ENCODE results near the gene DYNC2H1. TPM values are rescaled to one million over a fixed set of nuclear protein-coding genes. Genes with fewer than 3 reads are reported as not detected.

The DYNC2H1 gene
- polyA plus RNA-seq, 1 donor (not counting 4 experiments of a cell fraction or from before 2014, with no cell fraction given): 18.5 TPM

DNA sequence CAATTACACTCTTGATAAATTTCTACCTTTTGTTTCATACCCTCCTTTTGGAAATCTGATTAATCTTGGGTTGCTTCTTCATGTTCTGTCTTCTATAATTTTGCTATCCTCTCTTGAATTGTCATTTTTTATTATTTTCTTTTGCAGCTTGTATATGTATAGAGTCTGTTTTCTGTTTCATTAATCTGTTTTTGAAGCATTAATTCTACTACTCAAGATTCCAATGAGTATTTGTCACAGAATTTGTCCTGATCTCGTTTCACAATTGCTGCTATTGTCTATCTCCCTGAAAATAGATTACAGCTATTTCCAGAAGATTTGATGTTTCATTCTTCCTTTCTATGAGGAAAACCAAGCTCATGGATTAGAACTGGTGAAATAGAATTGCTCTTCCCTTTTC lies 406.1 kb downstream of the DYNC2H1 start:
- H3K9ac ChIP-seq (ENCODE audit: control insufficient read depth, extremely low read depth, insufficient read depth, low read length): no peak overlapping the region
- DNase-seq (ENCODE audit: low read depth, low spot score): no peak
- no peaks in the 10 kb centered on the region for H4K20me1 ChIP-seq (ENCODE audit: control insufficient read depth, extremely low read depth, insufficient read depth, low read length)
- H3K27ac ChIP-seq (ENCODE audit: control insufficient read depth, insufficient read depth, low read length): no peak overlapping the region
- no peaks in the 10 kb centered on the region for H3K9me3 ChIP-seq (ENCODE audit: control insufficient read depth, low read depth, low read length)
- H3K4me2 ChIP-seq (ENCODE audit: control insufficient read depth, extremely low read depth, insufficient read depth, low read depth, low read length): no peak overlapping the region
- peak; percentile 23 for FAIRE-seq
- no peaks in the 10 kb centered on the region for H3K4me1 ChIP-seq (ENCODE audit: control insufficient read depth, extremely low read depth, insufficient read depth, low read length)
- TF ChIP-seq EZH2 (IDR thresholded peaks at IDR 0.05; ENCODE audit: low read length): no peak
- TF ChIP-seq, protein P1, sequence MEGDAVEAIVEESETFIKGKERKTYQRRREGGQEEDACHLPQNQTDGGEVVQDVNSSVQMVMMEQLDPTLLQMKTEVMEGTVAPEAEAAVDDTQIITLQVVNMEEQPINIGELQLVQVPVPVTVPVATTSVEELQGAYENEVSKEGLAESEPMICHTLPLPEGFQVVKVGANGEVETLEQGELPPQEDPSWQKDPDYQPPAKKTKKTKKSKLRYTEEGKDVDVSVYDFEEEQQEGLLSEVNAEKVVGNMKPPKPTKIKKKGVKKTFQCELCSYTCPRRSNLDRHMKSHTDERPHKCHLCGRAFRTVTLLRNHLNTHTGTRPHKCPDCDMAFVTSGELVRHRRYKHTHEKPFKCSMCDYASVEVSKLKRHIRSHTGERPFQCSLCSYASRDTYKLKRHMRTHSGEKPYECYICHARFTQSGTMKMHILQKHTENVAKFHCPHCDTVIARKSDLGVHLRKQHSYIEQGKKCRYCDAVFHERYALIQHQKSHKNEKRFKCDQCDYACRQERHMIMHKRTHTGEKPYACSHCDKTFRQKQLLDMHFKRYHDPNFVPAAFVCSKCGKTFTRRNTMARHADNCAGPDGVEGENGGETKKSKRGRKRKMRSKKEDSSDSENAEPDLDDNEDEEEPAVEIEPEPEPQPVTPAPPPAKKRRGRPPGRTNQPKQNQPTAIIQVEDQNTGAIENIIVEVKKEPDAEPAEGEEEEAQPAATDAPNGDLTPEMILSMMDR (optimal IDR thresholded peaks at IDR 0.05 in 1 of 3, IDR thresholded peaks at IDR 0.05 in 1 of 3, conservative IDR thresholded peaks at IDR 0.05 in 1 of 3; ENCODE audit: extremely low read depth in 1 of 3, insufficient read depth in 2 of 3, low read length in 3 of 3): no peak
- H2AFZ ChIP-seq (ENCODE audit: control insufficient read depth, low read length): no peak overlapping the region
- no peaks in the 10 kb centered on the region for H3K9me1 ChIP-seq (ENCODE audit: control insufficient read depth, extremely low read depth, insufficient read depth, low read length)
- no peaks in the 10 kb centered on the region for H3K36me3 ChIP-seq (ENCODE audit: control insufficient read depth in 2 of 2, extremely low read depth in 1 of 2, insufficient read depth in 2 of 2, low read length in 2 of 2)
- no peaks in the 10 kb centered on the region for H3K79me2 ChIP-seq (ENCODE audit: control insufficient read depth, insufficient read depth, low read length)
- no peaks in the 10 kb centered on the region for H3K27me3 ChIP-seq (ENCODE audit: control insufficient read depth, extremely low read depth, insufficient read depth, low read length)
- no peak overlapping the region for H3K4me3 ChIP-seq (ENCODE audit: control insufficient read depth in 2 of 3, extremely low read depth in 1 of 3, insufficient read depth in 2 of 3, low read depth in 1 of 3, low read length in 3 of 3)
- dilution Hi-C loops (cut with MboI; ENCODE audit: extremely low pct_ligation_motif_present, low sequenced_read_pairs): no loop called here

- DNase-seq (ENCODE audit: low read depth, low spot score) (no peak), FAIRE-seq (no peak)
- H3K9ac ChIP-seq (ENCODE audit: control insufficient read depth, extremely low read depth, insufficient read depth, low read length): no peak overlapping the region
- no peak overlapping the region for H3K27ac ChIP-seq (ENCODE audit: control insufficient read depth, insufficient read depth, low read length)
- dilution Hi-C loops (cut with MboI; ENCODE audit: extremely low pct_ligation_motif_present, low sequenced_read_pairs): no loop called here
- no peak for TF ChIP-seq EZH2 (IDR thresholded peaks at IDR 0.05; ENCODE audit: low read length)
- TF ChIP-seq, protein P1 (optimal IDR thresholded peaks at IDR 0.05 in 1 of 3, IDR thresholded peaks at IDR 0.05 in 1 of 3, conservative IDR thresholded peaks at IDR 0.05 in 1 of 3; ENCODE audit: extremely low read depth in 1 of 3, insufficient read depth in 2 of 3, low read length in 3 of 3): no peak
- H3K9me3 ChIP-seq (ENCODE audit: control insufficient read depth, low read depth, low read length): no peaks in the 10 kb centered on the region
- no peak overlapping the region for H2AFZ ChIP-seq (ENCODE audit: control insufficient read depth, low read length)
- H3K4me2 ChIP-seq (ENCODE audit: control insufficient read depth, extremely low read depth, insufficient read depth, low read depth, low read length): no peak overlapping the region
- H3K9me1 ChIP-seq (ENCODE audit: control insufficient read depth, extremely low read depth, insufficient read depth, low read length): no peaks in the 10 kb centered on the region
- H3K79me2 ChIP-seq (ENCODE audit: control insufficient read depth, insufficient read depth, low read length): no peaks in the 10 kb centered on the region
- no peaks in the 10 kb centered on the region for H3K27me3 ChIP-seq (ENCODE audit: control insufficient read depth, extremely low read depth, insufficient read depth, low read length)
- H3K4me1 ChIP-seq (ENCODE audit: control insufficient read depth, extremely low read depth, insufficient read depth, low read length): peaks cover 28% of the 10 kb centered on the region
- H4K20me1 ChIP-seq (ENCODE audit: control insufficient read depth, extremely low read depth, insufficient read depth, low read length): no peaks in the 10 kb centered on the region
- no peaks in the 10 kb centered on the region for H3K36me3 ChIP-seq (ENCODE audit: control insufficient read depth in 2 of 2, extremely low read depth in 1 of 2, insufficient read depth in 2 of 2, low read length in 2 of 2)
- no peak overlapping the region for H3K4me3 ChIP-seq (ENCODE audit: control insufficient read depth in 2 of 3, extremely low read depth in 1 of 3, insufficient read depth in 2 of 3, low read depth in 1 of 3, low read length in 3 of 3)
Observed at GRCh38 chr11:103520792-103521191, 411.6 kb downstream of the DYNC2H1 start.
